IPS-18c (cell line): ENCODE results near the gene SLC12A7.

ENCODE experiments used
- H3K4me3 ChIP-seq: 2 replicates; pipeline ENCODE4 v1.7.0; 2013; ENCODE audit warnings: low read depth, mild to moderate bottlenecking, low read length, moderate library complexity; ENCODE audit not compliant: insufficient read depth
- H3K9me3 ChIP-seq: one replicate; pipeline ENCODE4 v1.6.1; 2013; ENCODE audit warnings: mild to moderate bottlenecking, low read length, moderate library complexity; ENCODE audit not compliant: control insufficient read depth, insufficient read depth

The SLC12A7 gene

GRCh38 chr5:1055896-1056610 is 55.8 kb downstream of the SLC12A7 start:
- Histone ChIP-seq H3K9me3 (no peaks in the 10 kb centered on the region), H3K4me3 (no peak overlapping the region)

DNA sequence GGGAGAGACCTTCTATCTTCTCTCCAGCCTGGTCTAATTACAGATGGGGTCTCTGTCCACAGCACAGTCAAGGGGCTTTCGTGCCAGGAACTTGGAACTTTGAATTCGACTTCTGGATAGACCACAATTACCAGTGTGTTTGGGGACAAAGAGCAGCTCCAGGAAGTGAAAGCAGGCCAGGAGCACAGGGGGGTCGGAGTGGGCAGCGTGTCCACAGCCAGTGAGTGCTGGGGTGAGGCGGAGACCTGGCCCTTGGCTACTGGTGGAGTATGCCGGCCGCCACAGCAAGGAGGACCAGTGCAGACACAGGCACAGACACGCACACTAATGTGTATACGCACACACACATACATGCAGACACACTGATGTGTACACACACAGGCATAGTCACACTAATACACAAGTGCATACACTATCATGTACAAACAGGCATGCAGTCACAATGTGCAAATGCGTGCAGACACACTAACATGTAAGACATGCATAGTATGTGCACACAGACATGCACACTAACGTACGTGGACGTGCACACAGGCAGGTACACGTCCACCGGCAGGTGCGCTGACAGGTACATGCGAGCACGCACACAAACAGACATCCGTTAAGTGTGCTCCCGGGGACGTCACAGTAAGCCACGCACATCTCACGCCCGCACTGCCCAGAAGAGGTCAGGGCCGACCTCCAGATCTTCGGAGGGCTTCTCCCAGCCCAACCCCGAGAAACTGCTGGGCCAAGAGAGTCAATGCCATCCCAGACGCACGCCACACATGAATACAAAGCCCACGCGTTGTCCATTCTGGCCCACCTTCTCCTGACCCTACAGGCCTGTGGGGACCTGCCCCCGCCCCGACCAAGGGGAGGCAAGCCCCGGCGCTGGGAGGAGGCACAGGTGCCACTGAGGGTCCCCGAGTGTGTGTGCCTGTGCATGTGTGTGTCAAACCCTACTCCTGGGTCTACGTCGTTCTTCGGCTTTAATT is 56.8 kb downstream of the SLC12A7 start:
- Histone ChIP-seq H3K4me3 (no peak overlapping the region), H3K9me3 (no peaks in the 10 kb centered on the region)

DNA sequence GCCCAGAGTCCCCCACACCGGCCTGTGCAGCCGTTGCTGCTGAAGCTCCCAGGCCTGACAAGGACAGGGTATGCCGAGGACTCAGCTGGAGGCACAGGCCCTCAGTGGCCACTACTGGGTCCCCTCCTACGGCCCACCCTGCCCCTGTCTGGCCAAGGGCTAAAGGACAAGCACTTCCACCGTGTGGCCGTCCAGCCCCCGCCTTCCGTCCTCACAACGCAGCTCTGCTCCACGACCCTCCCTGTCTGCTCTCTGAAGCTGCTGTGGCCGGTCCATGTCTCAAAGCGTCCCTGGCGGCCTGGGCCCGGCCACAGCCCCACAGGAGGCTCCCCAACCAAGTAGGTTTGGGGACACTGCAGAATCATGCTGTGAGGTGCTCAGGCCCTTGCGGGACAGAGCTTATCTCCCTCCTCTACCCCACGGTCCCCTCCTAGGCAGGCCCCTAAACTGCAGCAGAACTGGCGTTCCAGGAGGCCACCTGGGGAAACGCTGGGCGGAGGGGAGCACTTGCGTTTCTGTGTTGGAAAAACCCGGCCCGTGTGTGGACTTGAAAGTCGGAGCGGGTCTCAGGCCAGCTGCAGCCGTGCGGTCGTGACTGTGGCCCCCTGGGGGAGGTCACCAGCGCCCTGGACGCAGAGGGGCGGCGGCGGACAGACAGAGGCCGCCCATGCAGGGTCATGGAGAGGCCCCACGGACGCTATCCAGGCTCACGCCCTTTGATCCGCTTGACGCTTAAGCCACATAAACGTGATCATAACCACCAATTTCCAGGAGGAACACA is 57.7 kb downstream of the SLC12A7 start:
- H3K9me3 ChIP-seq = no peaks in the 10 kb centered on the region

GRCh38 chr5:1053391-1054017 is 58.4 kb downstream of the SLC12A7 start:
- Histone ChIP-seq H3K4me3 (no peak overlapping the region), H3K9me3 (no peaks in the 10 kb centered on the region)

More for the DNA sequence above, 57.7 kb downstream of the SLC12A7 start:
- H3K4me3 ChIP-seq = no peak overlapping the region

DNA sequence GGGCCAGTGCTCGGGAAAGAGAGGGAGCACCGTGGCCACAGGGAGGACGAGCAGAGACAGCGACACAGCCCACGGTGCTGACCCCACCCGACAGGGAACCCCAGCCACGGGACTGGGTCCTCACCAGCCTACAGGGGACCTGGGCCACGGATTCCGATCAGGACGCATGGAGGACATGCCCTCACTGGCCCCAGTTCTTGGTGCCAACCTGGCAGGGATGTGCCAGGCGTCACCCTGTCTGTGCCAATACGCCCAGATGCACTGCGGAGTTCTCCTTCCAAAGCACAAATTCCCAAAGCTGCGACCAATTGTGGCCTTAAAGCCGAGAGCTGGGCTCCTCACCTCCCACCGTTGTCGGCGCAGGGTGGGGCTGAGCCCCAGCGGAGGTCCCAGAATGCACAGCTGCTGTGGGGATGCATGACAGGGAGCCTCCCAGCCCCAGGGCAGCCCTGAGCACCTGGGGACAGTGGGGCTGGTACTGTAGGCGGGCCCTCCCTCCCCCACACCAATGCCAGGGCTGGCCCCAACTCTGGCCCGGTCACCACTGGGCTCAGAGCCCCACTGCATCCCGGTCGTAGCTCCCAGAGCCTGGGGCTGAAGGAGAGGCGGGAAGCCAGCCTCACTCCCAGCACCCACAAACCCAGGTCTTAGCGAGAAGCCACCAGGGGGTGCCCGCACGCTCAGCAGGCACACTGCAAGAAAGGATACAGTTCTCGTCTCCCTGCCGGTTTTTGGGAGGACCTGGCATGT is 59.0 kb downstream of the SLC12A7 start:
- Histone ChIP-seq H3K9me3 (no peaks in the 10 kb centered on the region), H3K4me3 (no peak overlapping the region)

DNA sequence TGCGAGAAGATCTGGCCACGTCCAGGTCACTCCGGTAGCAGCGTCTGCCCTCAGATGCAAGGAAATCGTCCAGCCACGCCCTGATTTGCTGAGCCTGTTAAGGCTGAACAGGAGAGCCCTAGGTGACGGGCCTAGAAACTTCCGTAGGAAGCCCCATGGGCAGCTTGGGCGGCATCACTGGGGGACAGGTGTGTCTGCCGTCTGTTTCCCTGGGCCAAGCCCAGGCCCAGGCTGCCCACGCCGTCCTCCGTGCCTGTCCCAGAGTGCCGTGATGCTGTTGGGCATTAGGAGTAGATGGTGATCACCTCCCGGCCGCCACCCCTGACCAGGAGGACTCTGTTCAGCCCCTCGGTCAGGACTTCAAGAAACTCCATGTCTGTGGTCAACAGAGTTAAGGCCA is 59.8 kb downstream of the SLC12A7 start:
- Histone ChIP-seq H3K4me3 (no peak overlapping the region), H3K9me3 (peaks cover 2% of the 10 kb centered on the region)

DNA sequence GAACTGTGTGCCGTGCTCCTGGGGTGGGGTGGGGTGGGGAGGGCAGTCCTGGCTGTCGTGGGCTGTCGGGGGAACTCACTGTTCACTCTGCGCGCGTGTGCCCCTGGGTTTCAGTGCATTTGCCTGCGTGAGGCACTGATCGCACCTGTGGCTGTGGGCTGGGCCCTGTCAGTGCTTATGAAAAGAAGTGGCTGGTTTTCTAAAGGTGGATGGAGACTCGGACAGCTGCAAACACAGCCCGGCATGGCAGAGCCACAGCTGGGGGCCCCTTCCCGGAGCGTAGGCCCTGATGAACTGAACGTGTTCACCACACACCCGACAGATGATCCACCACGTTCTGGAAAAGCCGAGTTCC is 60.5 kb downstream of the SLC12A7 start:
- H3K4me3 ChIP-seq = no peak overlapping the region
- peaks cover 2% of the 10 kb centered on the region for H3K9me3 ChIP-seq

DNA sequence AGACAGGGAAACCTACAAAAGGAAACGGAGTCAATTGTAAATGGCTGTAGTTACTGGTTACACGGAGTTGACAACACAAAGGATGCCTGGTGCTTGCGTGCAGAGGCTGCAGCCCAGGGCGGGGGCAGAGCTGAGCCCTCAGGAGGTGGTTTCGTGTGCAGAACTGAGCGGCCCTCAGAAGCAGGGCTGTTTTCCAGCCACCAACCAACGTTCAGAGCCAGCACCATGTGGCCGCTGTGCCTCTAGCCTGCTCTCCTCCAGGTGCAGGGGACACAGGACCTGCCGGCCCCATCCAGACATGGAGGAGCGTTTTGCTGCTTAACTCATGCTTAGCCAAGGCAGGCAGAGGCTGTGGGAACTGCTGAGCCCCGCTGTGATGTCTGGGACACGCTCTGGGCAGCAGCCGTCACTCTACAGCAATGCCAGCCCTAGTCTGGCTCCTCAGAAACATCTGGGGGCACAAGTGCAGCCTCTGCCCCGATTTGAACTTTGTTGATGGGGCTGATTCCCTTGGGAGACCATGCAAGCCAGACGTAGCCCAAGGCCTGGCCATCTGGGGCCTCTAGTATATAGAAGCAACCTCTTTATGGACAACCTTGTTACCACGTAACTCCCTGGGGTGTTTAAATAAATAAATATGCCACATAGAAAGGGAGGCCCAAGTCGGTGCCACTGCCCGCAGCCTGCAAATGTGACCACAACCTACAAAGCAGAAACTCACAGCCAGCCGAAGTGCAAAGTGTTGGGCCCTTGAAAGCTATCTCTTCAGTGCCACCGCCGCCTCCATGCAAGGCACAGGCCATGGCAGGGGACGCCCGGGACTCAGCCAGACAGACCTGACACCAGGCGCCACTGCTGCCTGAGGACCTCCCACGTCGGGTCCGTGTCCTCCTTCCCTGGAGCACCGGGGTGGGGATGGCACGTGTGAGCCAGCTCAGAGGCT is 61.2 kb downstream of the SLC12A7 start:
- peaks cover 2% of the 10 kb centered on the region for H3K9me3 ChIP-seq
- no peak overlapping the region for H3K4me3 ChIP-seq

DNA sequence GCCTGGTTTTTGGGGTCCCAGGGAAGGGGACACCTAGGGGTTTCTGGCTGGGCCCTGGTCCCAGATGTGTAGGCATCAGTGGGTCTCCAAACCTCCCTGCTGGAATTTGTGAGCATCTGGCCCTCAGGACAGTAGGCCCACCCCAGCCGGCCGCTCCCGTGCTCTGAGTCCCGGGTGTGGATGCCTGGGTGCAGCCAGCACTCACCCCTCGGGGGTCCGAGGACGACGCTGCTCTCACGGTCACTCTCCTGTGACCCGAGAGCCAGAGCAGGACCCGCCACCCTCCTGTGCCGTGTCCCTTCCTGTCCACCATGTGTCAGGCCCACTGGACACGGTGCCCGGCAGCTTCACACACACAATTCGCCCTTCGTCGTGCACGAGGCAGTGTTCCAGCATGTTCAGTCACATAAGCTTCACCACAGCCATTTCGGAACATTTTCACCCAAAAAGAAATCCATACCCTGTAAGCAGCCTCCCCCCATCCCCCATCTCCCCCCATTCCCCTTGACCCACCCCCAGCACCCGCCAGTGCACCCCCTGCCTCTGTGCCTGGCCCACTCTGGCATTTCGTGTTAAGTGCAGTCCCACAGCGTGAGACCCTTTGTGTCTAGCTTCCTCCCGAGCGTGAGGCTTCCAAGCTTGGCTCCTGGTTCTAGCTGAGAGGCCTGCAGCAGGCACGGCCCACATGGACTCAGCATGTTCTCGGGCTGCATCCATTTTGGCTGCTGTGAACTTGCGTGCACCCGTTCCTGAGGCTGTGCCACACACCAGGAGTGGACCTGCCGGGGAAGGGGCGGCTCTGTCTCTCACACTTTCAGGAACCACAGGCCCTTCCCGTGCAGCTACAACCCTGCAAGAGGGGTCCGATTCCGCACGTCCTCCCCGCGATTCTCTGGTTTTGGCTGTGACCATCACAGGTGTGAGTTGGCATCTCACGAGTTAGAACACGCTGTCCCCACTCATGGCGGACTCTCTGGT is 62.7 kb downstream of the SLC12A7 start:
- Histone ChIP-seq H3K9me3 (peaks cover 2% of the 10 kb centered on the region), H3K4me3 (no peak overlapping the region)

- H3K9me3 ChIP-seq = peaks cover 2% of the 10 kb centered on the region
Measured at GRCh38 chr5:1048162-1048721, 63.6 kb downstream of the SLC12A7 start.

DNA sequence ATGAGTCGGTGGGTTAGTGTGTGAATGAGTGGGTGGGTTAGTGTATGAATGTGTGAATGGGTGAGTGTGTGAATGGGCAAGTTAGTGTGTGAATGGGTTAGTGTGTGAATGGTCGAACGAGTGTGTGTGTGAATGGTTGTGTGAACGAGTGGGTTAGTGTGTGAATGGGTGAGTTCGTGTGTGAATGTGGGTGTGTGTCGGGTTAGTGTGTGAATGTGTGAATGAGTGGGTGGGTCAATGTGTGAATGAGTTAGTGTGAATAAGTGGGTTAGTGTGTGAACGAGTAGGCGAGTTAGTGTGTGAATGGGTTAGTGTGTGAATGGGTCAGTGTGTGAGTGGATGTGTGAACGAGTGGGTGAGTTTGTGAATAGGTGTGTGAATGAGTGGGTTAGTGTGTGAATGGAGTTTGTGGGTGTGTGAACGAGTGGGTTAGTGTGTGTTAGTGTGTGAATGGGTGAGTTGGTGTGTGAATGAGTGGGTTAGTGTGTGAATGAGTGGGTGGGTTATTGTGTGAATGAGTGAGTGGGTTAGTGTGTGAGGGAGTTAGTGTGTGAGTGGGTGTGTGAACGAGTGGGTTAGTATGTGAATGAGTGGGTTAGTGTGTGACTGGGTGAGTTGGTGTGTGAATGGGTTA is 64.4 kb downstream of the SLC12A7 start:
- Histone ChIP-seq H3K4me3 (no peak overlapping the region), H3K9me3 (peaks cover 2% of the 10 kb centered on the region)

More at GRCh38 chr5:1048162-1048721, 63.6 kb downstream of the SLC12A7 start:
- no peak overlapping the region for H3K4me3 ChIP-seq

DNA sequence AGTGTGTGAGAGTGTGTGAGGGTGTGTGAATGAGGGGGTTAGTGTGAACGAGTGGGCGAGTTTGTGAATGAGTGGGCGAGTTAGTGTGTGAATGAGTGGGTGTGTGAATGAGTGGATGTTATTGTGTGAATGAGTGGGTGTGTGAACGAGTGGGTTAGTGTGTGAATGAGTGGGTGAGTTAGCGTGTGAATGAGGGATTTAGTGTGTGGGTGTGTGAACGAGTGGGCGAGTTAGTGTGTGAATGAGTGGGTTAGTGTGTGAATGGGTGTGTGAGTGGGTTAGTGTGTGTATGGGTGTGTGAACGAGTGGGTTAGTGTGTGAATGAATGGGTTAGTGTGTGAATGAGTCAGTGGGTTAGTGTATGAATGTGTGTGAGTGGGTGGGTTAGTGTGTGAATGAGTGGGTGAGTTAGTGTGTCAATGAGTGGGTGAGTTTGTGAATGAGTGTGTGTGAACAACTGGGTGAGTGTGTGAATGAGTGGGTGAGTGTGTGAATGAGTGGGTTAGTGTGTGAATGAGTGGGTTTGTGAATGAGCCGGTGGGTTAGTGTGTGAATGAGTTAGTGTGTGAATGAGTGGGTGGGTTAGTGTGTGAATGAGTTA is 65.8 kb downstream of the SLC12A7 start:
- no peak overlapping the region for H3K4me3 ChIP-seq
- peaks cover 2% of the 10 kb centered on the region for H3K9me3 ChIP-seq

DNA sequence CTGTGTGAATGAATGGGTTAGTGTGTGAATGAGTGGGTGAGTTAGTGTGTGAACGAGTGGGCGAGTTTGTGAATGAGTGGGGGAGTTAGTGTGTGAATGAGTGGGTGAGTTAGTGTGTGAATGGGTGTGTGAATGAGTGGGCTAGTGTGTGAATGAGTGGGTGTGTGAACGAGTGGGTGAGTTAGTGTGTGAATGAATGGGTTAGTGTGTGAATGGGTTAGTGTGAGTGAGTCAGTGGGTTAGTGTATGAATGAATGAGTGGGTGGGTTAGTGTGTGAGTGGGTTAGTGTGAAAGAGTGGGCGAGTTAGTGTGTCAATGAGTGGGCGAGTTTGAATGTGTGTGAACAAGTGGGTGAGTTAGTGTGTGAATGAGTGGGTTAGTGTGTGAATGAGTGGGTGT is 67.7 kb downstream of the SLC12A7 start:
- H3K4me3 ChIP-seq = no peak overlapping the region
- peaks cover 6% of the 10 kb centered on the region for H3K9me3 ChIP-seq

- peaks cover 6% of the 10 kb centered on the region for H3K9me3 ChIP-seq
- H3K4me3 ChIP-seq = no peak overlapping the region
Measured at GRCh38 chr5:1043327-1043726, 68.5 kb downstream of the SLC12A7 start.
